Astrocyte (in vitro differentiated cells and primary cell): ENCODE data around the gene DPAGT1.

ENCODE experiments used
- EZH2 ChIP-seq: IDR thresholded peaks from 2 replicates; pipeline ENCODE4 v1.6.1; 2012; ENCODE audit warnings: mild to moderate bottlenecking, low read length, inconsistent platforms; ENCODE audit not compliant: insufficient read depth
- TF ChIP-seq, protein P1 (sequence below): IDR thresholded peaks from 2 replicates; pipeline ENCODE4 v1.5.1; 2011; ENCODE audit warnings: low read depth, mild to moderate bottlenecking, inconsistent platforms, low read length, moderate library complexity; ENCODE audit not compliant: insufficient read depth

DNA sequence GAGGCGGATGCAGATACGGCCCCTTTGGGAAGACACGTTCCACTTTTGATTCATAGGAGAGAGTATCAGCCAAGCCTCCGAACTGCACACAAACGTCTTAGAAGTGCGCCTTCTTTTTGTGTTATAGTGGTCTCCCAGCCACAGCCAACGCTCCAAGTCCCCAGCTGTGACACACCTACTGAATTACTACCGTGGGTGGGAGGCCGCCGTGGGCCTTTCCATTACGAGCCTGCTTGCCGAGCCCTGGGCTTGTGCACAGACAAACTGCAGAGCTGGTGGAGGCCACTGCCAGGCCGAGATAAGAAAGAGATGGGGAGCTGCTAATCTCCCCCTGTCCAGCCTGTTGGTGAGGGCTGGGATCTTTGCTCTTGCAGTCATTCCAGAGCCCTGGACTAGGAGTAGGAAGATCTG, 16.2 kb downstream of the DPAGT1 start:
- TF ChIP-seq, protein P1, sequence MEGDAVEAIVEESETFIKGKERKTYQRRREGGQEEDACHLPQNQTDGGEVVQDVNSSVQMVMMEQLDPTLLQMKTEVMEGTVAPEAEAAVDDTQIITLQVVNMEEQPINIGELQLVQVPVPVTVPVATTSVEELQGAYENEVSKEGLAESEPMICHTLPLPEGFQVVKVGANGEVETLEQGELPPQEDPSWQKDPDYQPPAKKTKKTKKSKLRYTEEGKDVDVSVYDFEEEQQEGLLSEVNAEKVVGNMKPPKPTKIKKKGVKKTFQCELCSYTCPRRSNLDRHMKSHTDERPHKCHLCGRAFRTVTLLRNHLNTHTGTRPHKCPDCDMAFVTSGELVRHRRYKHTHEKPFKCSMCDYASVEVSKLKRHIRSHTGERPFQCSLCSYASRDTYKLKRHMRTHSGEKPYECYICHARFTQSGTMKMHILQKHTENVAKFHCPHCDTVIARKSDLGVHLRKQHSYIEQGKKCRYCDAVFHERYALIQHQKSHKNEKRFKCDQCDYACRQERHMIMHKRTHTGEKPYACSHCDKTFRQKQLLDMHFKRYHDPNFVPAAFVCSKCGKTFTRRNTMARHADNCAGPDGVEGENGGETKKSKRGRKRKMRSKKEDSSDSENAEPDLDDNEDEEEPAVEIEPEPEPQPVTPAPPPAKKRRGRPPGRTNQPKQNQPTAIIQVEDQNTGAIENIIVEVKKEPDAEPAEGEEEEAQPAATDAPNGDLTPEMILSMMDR, result no peak
- no peak for TF ChIP-seq EZH2
